GM12878 (cell line): Measurements from ENCODE around the gene IQCK. TPM values are rescaled to one million over a fixed set of nuclear protein-coding genes. Genes with fewer than 3 reads are reported as not detected.

Source experiments
- ATAC-seq: fragments of 200-7000 bp; cut with Tn5 transposase; 3 replicates; pipeline ENCODE4 v1.9.1; 2020; ENCODE audit warnings: mild to moderate bottlenecking, moderate library complexity
- BruUV-seq: library from RNA; stranded (reverse); fragments of 400-500 nt; replicated peaks from 2 replicates; lab custom pipeline; 2021; lab: Mats Ljungman, UMichigan
- CTCF ChIA-PET: fragments of 300-600 bp; sonication (Branson Sonifier 250); formaldehyde crosslinking; extraction: SDS; loops from one replicate; lab custom pipeline; 2021; ENCODE audit warnings: inconsistent platforms; lab: Yijun Ruan, JAX
- POLR2A ChIA-PET: fragments of 350-600 bp; formaldehyde crosslinking; extraction: SDS; loops from one replicate; lab custom pipeline; 2021; ENCODE audit warnings: inconsistent platforms; lab: Charles Lee
- RAD21 ChIA-PET: fragments of 300-600 bp; sonication (Branson Sonifier 250); formaldehyde crosslinking; loops from one replicate; lab custom pipeline; 2023; ENCODE audit warnings: antibody characterized with exemption; ENCODE audit not compliant: unreplicated experiment; lab: Charles Lee
- SMC1A ChIA-PET: fragments of 300-600 bp; sonication (Branson Sonifier 250); formaldehyde crosslinking; loops from one replicate; lab custom pipeline; 2023; ENCODE audit not compliant: unreplicated experiment, uncharacterized antibody; lab: Charles Lee
- DNase-seq: peaks from one replicate; pipeline ENCODE4 v3.0.0-alpha.2; 2011; ENCODE audit warnings: low read depth, low spot score
- FAIRE-seq: peaks from 3 replicates; lab custom pipeline; 2011; peaks lifted over from hg19 to GRCh38; lab: Jason Lieb, UNC
- H2AFZ ChIP-seq: 2 replicates; pipeline ENCODE4 v1.6.0; 2011; ENCODE audit warnings: low read depth, low read length, control low read depth; ENCODE audit not compliant: control insufficient read depth
- H3K27ac ChIP-seq: 2 replicates; pipeline ENCODE4 v1.5.1; 2011; ENCODE audit warnings: control low read depth; ENCODE audit not compliant: control insufficient read depth, insufficient read depth
- H3K27me3 ChIP-seq, 2 experiments: replicated peaks in 1 of 2; 2 replicates each; pipeline versions ENCODE4 v1.6.0 to v1.6.1; 2011; ENCODE audit warnings: low read length in 1 of 2; ENCODE audit not compliant: control insufficient read depth in 2 of 2, insufficient read depth in 2 of 2
- H3K36me3 ChIP-seq, 2 experiments: 2 replicates each; pipeline ENCODE4 v1.5.1; 2011; ENCODE audit warnings: low read length in 1 of 2; ENCODE audit not compliant: control insufficient read depth in 2 of 2, insufficient read depth in 2 of 2
- H3K4me1 ChIP-seq: 2 replicates; pipeline ENCODE4 v1.6.1; 2011; ENCODE audit warnings: mild to moderate bottlenecking, low read length, moderate library complexity, mixed read lengths; ENCODE audit not compliant: control insufficient read depth, insufficient read depth
- H3K4me2 ChIP-seq: 2 replicates; pipeline ENCODE4 v1.6.0; 2011; ENCODE audit warnings: control low read depth; ENCODE audit not compliant: control insufficient read depth, insufficient read depth
- H3K4me3 ChIP-seq: fragments of 200-600 bp; sonication (generic); 2 replicates; pipeline ENCODE4 v1.5.1; 2016
- H3K79me2 ChIP-seq: 2 replicates; pipeline ENCODE4 v1.6.0; 2011; ENCODE audit warnings: low read length; ENCODE audit not compliant: control insufficient read depth, insufficient read depth
- H3K9ac ChIP-seq: 2 replicates; pipeline ENCODE4 v1.8.0; 2011; ENCODE audit warnings: low read length, control low read depth, mixed read lengths; ENCODE audit not compliant: control insufficient read depth, insufficient read depth
- H3K9me3 ChIP-seq: replicated peaks from 3 replicates; pipeline ENCODE4 v1.5.1; 2011; ENCODE audit warnings: mild to moderate bottlenecking, low read length; ENCODE audit not compliant: control insufficient read depth, insufficient read depth
- H4K20me1 ChIP-seq: 2 replicates; pipeline ENCODE4 v1.6.0; 2011; ENCODE audit not compliant: control insufficient read depth, insufficient read depth
- EED ChIP-seq: sonication (generic); IDR thresholded peaks from 2 replicates; pipeline ENCODE4 v1.6.1; 2016; ENCODE audit warnings: antibody characterized with exemption, low read depth
- KAT2A ChIP-seq: conservative IDR thresholded peaks from 2 replicates; pipeline ENCODE4 v1.6.1; 2011; ENCODE audit warnings: low read depth, low read length; ENCODE audit not compliant: control insufficient read depth
- MEF2A ChIP-seq: IDR thresholded peaks from 2 replicates; pipeline ENCODE4 v1.6.1; 2011; ENCODE audit warnings: low read depth, mild to moderate bottlenecking, low read length, moderate library complexity; ENCODE audit not compliant: insufficient read depth
- NFXL1 ChIP-seq: fragments of 450-650 bp; IDR thresholded peaks from 2 replicates; pipeline ENCODE4 v1.6.1; 2017; ENCODE audit warnings: antibody characterized with exemption, mild to moderate bottlenecking, borderline replicate concordance
- RAD21 ChIP-seq: IDR thresholded peaks from 2 replicates; pipeline ENCODE4 v1.6.1; 2011; ENCODE audit warnings: mild to moderate bottlenecking, low read depth, low read length, moderate library complexity; ENCODE audit not compliant: insufficient read depth
- RFX5 ChIP-seq: IDR thresholded peaks from 2 replicates; pipeline ENCODE4 v1.6.1; 2011; ENCODE audit warnings: low read depth, low read length, improper control_type of control experiment
- SMARCA5 ChIP-seq: fragments of 450-650 bp; IDR thresholded peaks from 2 replicates; pipeline ENCODE4 v1.6.1; 2017; ENCODE audit warnings: mild to moderate bottlenecking
- TCF12 ChIP-seq: IDR thresholded peaks from 2 replicates; pipeline ENCODE4 v1.6.1; 2011; ENCODE audit warnings: low read depth, mild to moderate bottlenecking, low read length
- ZBTB33 ChIP-seq: fragments of 450-650 bp; IDR thresholded peaks from 2 replicates; pipeline ENCODE4 v1.6.1; 2017; ENCODE audit warnings: mild to moderate bottlenecking
- ZNF207 ChIP-seq: fragments of 450-650 bp; IDR thresholded peaks from 2 replicates; pipeline ENCODE4 v1.6.1; 2014; ENCODE audit warnings: antibody characterized with exemption, mild to moderate bottlenecking, borderline replicate concordance
- ZSCAN29 ChIP-seq: fragments of 450-650 bp; IDR thresholded peaks from 2 replicates; pipeline ENCODE4 v1.6.1; 2017; ENCODE audit warnings: mild to moderate bottlenecking, moderate library complexity
- WGBS: methylation state at CpG from one replicate; pipeline ENCODE4 v1.1.6; 2016; ENCODE audit warnings: low lambda C conversion rate; ENCODE audit not compliant: insufficient replicate concordance, insufficient coverage; ENCODE audit errors: missing lambda C conversion rate; 5-methylcytosine and 5-hydroxymethylcytosine counted together
- in situ Hi-C: fragments of 300-500 bp; cut with MboI; formaldehyde crosslinking; loops from 9 replicates; pipeline ENCODE4 v1.14.3; 2018; ENCODE audit warnings: mixed read lengths
- intact Hi-C: fragments of 100-400 bp; cut with micrococcal nuclease; formaldehyde crosslinking; loops from one replicate; pipeline ENCODE4 v1.14.2; 2022; ENCODE audit not compliant: unreplicated experiment
- polyA plus RNA-seq, 11 experiments: library from polyadenylated mRNA; depleted of rRNA in 4 of 11; unstranded in 6 of 11; stranded (reverse) in 5 of 11; fragments of >200 nt; fragmentation: Nextera tagmentation in 4 of 11; fragmentation: Illumina TruSeq in 1 of 11; extraction: Ambion mirVana in 4 of 11; extraction: Trizol in 1 of 11; gene quantifications; 1 replicate in 1 of 11; 2 replicates in 10 of 11; pipeline versions ENCODE4 v1.2.1 to v1.2.3, GENCODE V29; 2011 to 2016; ENCODE audit warnings: inconsistent platforms in 2 of 11, missing spikeins in 2 of 11, low read depth in 1 of 11
- total RNA-seq, 4 experiments: library from RNA; depleted of rRNA in 3 of 4; stranded (reverse); fragments of >200 nt in 3 of 4; fragmentation: Illumina TruSeq in 1 of 4; extraction: Trizol in 1 of 4; gene quantifications; 2 replicates each; pipeline versions ENCODE4 v1.2.1 to v1.2.3, GENCODE V29; 2013 to 2021
- TF ChIP-seq, protein P1 (sequence below): IDR thresholded peaks from 2 replicates; pipeline ENCODE4 v1.6.1; 2012; ENCODE audit warnings: low read depth, low read length, improper control_type of control experiment

Gene IQCK
- total and polyA plus RNA-seq, 10 of the 15 experiments (the other 5 are each of a cell fraction or from before 2014, with no cell fraction given): 1.0 to 4.2 (median 2.4) TPM

- Histone ChIP-seq H3K9me3 (no peaks in the 10 kb centered on the region), H3K27ac (no peak overlapping the region), H3K36me3 (peaks cover 17 to 19% of the 10 kb centered on the region in 2 experiments; a peak in 3 of 4 replicates), H3K79me2 (no peaks in the 10 kb centered on the region), H4K20me1 (no peaks in the 10 kb centered on the region; the same call in 1 of the 2 replicates), H3K27me3 (no peaks in the 10 kb centered on the region), H3K4me2 (no peak overlapping the region), H2AFZ (no peak overlapping the region), H3K4me1 (no peaks in the 10 kb centered on the region), H3K9ac (no peak overlapping the region), H3K4me3 (no peak overlapping the region)
- ChIA-PET CTCF (no interaction called here), SMC1A (no interaction called here), POLR2A (no interaction called here), RAD21 (no interaction called here)
- no TSS peak for BruUV-seq
- ATAC-seq (no peak), DNase-seq (no peak), FAIRE-seq (no peak)
- WGBS: 94% methylated on average over 16 of the region's 18 CpGs
- TF ChIP-seq NFXL1 (no peak), TCF12 (no peak), EED (no peak), ZBTB33 (no peak), KAT2A (no peak), RFX5 (no peak), ZSCAN29 (no peak), ZNF207 (no peak), RAD21 (no peak), MEF2A (no peak), SMARCA5 (no peak)
- TF ChIP-seq, protein P1, sequence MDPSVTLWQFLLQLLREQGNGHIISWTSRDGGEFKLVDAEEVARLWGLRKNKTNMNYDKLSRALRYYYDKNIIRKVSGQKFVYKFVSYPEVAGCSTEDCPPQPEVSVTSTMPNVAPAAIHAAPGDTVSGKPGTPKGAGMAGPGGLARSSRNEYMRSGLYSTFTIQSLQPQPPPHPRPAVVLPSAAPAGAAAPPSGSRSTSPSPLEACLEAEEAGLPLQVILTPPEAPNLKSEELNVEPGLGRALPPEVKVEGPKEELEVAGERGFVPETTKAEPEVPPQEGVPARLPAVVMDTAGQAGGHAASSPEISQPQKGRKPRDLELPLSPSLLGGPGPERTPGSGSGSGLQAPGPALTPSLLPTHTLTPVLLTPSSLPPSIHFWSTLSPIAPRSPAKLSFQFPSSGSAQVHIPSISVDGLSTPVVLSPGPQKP: no peak
- in situ Hi-C loops: no loop called here
- intact Hi-C loops: no loop called here
Measured at GRCh38 chr16:19704321-19705145, 13.5 kb upstream of the IQCK start.
